Hepatocyte (in vitro differentiated cells): ENCODE data around the gene PKLR.

Experiments used
- EZH2 ChIP-seq: fragments of 200-600 bp; sonication (generic); IDR thresholded peaks from 2 replicates; pipeline ENCODE4 v1.6.1; 2016; ENCODE audit warnings: antibody characterized with exemption, mild to moderate bottlenecking, borderline replicate concordance
- TF ChIP-seq, protein P1 (sequence below): fragments of 200-600 bp; sonication (generic); IDR thresholded peaks from 2 replicates; pipeline ENCODE4 v1.5.1; 2016; ENCODE audit warnings: antibody characterized with exemption, mild to moderate bottlenecking; ENCODE audit not compliant: poor library complexity

- TF ChIP-seq, protein P1, sequence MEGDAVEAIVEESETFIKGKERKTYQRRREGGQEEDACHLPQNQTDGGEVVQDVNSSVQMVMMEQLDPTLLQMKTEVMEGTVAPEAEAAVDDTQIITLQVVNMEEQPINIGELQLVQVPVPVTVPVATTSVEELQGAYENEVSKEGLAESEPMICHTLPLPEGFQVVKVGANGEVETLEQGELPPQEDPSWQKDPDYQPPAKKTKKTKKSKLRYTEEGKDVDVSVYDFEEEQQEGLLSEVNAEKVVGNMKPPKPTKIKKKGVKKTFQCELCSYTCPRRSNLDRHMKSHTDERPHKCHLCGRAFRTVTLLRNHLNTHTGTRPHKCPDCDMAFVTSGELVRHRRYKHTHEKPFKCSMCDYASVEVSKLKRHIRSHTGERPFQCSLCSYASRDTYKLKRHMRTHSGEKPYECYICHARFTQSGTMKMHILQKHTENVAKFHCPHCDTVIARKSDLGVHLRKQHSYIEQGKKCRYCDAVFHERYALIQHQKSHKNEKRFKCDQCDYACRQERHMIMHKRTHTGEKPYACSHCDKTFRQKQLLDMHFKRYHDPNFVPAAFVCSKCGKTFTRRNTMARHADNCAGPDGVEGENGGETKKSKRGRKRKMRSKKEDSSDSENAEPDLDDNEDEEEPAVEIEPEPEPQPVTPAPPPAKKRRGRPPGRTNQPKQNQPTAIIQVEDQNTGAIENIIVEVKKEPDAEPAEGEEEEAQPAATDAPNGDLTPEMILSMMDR = no peak
- TF ChIP-seq EZH2 = no peak
Measured at GRCh38 chr1:155253797-155254196, 47.4 kb downstream of the PKLR start.
